ENCODE results near the gene TMEM165. TPM values are rescaled to one million over a fixed set of nuclear protein-coding genes. Genes with fewer than 3 reads are reported as not detected.

TMEM165 gene
- total and polyA plus RNA-seq, 2 of the 4 experiments (the other 2 are of a cell fraction) = 49.6 to 83.0 TPM

- no peak overlapping the region for H4K91ac ChIP-seq (ENCODE audit: insufficient read depth, low read depth, low read length)
- H4K5ac ChIP-seq (ENCODE audit: low read depth, low read length) = no peak overlapping the region
- no peak overlapping the region for H2AK9ac ChIP-seq (replicated peaks; ENCODE audit: low read depth, low read length, poor library complexity)
- no peak overlapping the region for H2BK15ac ChIP-seq (ENCODE audit: low read depth, low read length)
- H3K4me1 ChIP-seq (ENCODE audit: control insufficient read depth, insufficient read depth, low read length) = peaks cover 9% of the 10 kb centered on the region
- H2AFZ ChIP-seq (replicated peaks; ENCODE audit: low read length, poor library complexity) = no peak overlapping the region
- BruUV-seq (replicated peaks) = no TSS peak
- H3K9me3 ChIP-seq (ENCODE audit: control insufficient read depth, insufficient read depth, low read length) = no peaks in the 10 kb centered on the region
- H3K9me1 ChIP-seq (ENCODE audit: insufficient read depth, low read length) = peaks cover 6% of the 10 kb centered on the region; the same call in 1 of the 2 replicates
- H3K4me3 ChIP-seq (ENCODE audit: insufficient read depth, low read depth, low read length) = no peak overlapping the region
- no peak overlapping the region for H3K18ac ChIP-seq (ENCODE audit: low read depth, low read length)
- no peak for TF ChIP-seq USF2 (IDR thresholded peaks at IDR 0.05; ENCODE audit: low read depth, low read length)
- peak; percentile 44; the same call in 1 of the 2 replicates for TF ChIP-seq SMC3 (IDR thresholded peaks at IDR 0.05; ENCODE audit: low read depth, low read length)
- TF ChIP-seq, protein P1, sequence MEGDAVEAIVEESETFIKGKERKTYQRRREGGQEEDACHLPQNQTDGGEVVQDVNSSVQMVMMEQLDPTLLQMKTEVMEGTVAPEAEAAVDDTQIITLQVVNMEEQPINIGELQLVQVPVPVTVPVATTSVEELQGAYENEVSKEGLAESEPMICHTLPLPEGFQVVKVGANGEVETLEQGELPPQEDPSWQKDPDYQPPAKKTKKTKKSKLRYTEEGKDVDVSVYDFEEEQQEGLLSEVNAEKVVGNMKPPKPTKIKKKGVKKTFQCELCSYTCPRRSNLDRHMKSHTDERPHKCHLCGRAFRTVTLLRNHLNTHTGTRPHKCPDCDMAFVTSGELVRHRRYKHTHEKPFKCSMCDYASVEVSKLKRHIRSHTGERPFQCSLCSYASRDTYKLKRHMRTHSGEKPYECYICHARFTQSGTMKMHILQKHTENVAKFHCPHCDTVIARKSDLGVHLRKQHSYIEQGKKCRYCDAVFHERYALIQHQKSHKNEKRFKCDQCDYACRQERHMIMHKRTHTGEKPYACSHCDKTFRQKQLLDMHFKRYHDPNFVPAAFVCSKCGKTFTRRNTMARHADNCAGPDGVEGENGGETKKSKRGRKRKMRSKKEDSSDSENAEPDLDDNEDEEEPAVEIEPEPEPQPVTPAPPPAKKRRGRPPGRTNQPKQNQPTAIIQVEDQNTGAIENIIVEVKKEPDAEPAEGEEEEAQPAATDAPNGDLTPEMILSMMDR (conservative IDR thresholded peaks at IDR 0.05; ENCODE audit: low read depth, low read length) = peak; percentile 55
- TF ChIP-seq MAZ (IDR thresholded peaks at IDR 0.05; ENCODE audit: borderline replicate concordance, low read depth, low read length) = no peak
- no peak for TF ChIP-seq BHLHE40 (IDR thresholded peaks at IDR 0.05; ENCODE audit: low read depth, low read length)
- TF ChIP-seq POLR2A (IDR thresholded peaks at IDR 0.05; ENCODE audit: low read depth, low read length) = no peak
- no peak for TF ChIP-seq CHD1 (IDR thresholded peaks at IDR 0.05; ENCODE audit: low read depth, low read length)
- TF ChIP-seq RCOR1 (IDR thresholded peaks at IDR 0.05; ENCODE audit: insufficient replicate concordance, low read length) = no peak
- TF ChIP-seq CEBPB (IDR thresholded peaks at IDR 0.05; ENCODE audit: low read depth, low read length) = no peak
- peak; percentile 64 for TF ChIP-seq RAD21 (IDR thresholded peaks at IDR 0.05; ENCODE audit: low read length)
- no CpG with 5 or more reads among the region's 2 CpGs for WGBS, 2 experiments (ENCODE audit: extremely low coverage in 2 of 2, insufficient read length in 1 of 2)
- no peak overlapping the region for H3K9ac ChIP-seq (ENCODE audit: low read depth, low read length)
- H3K36me3 ChIP-seq (ENCODE audit: control insufficient read depth, insufficient read depth, low read length) = peaks cover 14% of the 10 kb centered on the region
- dilution Hi-C loops (cut with HindIII; ENCODE audit: low sequenced_read_pairs, unreplicated experiment) = no loop called here
- no peak overlapping the region for H2BK20ac ChIP-seq (ENCODE audit: low read depth, low read length)
- 0 out of 2 replicates have a peak, but pooled peaks have one; percentile 25 for ATAC-seq (ENCODE audit: low read depth)
- H3K4me2 ChIP-seq (ENCODE audit: low read depth, low read length) = no peak overlapping the region
- in situ Hi-C loops (cut with MboI; ENCODE audit: low sequenced_read_pairs) = loop anchor here (5.0 kb wide), 1 partner anchor 102 kb away; the partner anchor contains the start of gene CLOCK
- no peaks in the 10 kb centered on the region for H4K20me1 ChIP-seq (ENCODE audit: insufficient read depth, low read length)
- intact Hi-C loops (cut with micrococcal nuclease) = loop anchor here (2.0 to 10.0 kb wide), 4 partner anchors 102 to 422 kb away; partner anchors contain the start of gene CLOCK
- ChIA-PET POLR2A (ENCODE audit: unreplicated experiment) (interaction anchor here (0.6 kb wide), 1 partner anchor 98 kb away, joined by 3 read pairs; no protein-coding TSS in a partner anchor), CTCF (interaction anchor here (0.6 to 1.3 kb wide), 5 partner anchors 15 to 422 kb away, joined by 3 read pairs; no protein-coding TSS in a partner anchor)
- H2BK5ac ChIP-seq (ENCODE audit: low read depth, low read length, poor library complexity, severe bottlenecking) = no peak overlapping the region
- H3K23ac ChIP-seq (ENCODE audit: low read depth, low read length) = no peak overlapping the region
- peaks cover 3 to 12% of the 10 kb centered on the region in 2 experiments; a peak in 2 of 4 replicates for H3K79me1 ChIP-seq (ENCODE audit: low read depth in 1 of 2, low read length in 2 of 2)
- no peak overlapping the region for H3K4ac ChIP-seq (ENCODE audit: low read depth, low read length)
- H3K14ac ChIP-seq (replicated peaks; ENCODE audit: low read depth, low read length) = no peak overlapping the region
- no peak overlapping the region for H3K27ac ChIP-seq (ENCODE audit: insufficient read depth, low read length)
- no peak overlapping the region for H2AK5ac ChIP-seq (ENCODE audit: low read depth, low read length)
- H2BK120ac ChIP-seq (ENCODE audit: low read depth, low read length) = no peak overlapping the region
- no peak overlapping the region for H3K56ac ChIP-seq (ENCODE audit: extremely low read depth, insufficient read depth, low read length)
- peak; percentile 51 for DNase-seq
- no peaks in the 10 kb centered on the region for H3K27me3 ChIP-seq (ENCODE audit: control insufficient read depth, insufficient read depth, low read length)
- H4K8ac ChIP-seq (ENCODE audit: low read depth in 2 of 2, low read length in 2 of 2) = no peak overlapping the region
These were observed 49.1 kb downstream of the TMEM165 start for GRCh38 chr4:55444827-55445226.
